AML-193 (cell line): ENCODE measurements around the gene SDF2L1.

Experiments
- DNase-seq, 2 experiments: peaks; one replicate each; lab custom pipeline; 2025; lab: John Stamatoyannopoulos, UW

Gene SDF2L1

DNA sequence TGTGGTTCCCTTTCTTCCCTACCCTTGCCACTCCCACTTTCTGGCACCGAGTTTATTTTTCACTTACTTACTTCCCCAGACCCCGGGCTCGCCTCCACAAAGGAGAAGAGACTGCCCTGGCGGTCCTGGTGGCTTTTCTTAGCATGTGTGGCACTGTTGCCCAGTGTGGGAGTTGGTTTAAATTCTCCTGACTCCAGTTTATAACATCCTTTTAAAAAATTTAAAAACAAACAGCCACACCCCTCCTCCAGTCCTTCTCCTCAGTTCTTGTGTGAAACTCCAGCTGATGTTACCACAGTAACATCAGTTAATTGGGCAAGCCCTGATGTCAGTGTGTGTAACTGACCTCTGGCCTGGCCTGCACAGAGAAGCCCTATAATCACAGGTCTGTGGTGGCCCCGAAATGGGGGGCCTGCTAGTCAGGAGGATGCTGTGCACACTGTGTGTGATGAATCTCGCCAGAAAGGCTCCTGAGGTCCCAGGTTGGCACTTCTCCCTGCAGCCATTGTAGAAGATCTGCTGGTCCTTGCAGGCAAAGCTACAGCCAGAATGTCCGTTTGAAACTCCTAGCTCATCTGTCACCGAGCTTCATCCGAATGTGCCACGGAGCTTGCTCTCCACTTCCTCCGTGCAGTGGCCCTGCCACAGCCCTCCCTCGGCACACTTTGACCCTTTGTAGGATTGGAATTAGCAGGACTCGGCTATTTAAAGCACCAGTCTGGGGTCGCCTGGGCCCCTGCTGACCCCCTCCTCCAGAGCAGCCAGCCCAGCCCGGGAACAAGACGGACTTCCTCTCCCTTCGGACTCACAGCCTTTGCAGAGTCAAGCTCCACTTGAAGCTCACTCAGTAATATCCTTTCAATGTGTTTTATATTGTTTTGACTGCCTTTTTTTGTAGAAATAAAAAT lies 19.8 kb upstream of the SDF2L1 start:
- DNase-seq = peak; percentile 8 to 9

DNA sequence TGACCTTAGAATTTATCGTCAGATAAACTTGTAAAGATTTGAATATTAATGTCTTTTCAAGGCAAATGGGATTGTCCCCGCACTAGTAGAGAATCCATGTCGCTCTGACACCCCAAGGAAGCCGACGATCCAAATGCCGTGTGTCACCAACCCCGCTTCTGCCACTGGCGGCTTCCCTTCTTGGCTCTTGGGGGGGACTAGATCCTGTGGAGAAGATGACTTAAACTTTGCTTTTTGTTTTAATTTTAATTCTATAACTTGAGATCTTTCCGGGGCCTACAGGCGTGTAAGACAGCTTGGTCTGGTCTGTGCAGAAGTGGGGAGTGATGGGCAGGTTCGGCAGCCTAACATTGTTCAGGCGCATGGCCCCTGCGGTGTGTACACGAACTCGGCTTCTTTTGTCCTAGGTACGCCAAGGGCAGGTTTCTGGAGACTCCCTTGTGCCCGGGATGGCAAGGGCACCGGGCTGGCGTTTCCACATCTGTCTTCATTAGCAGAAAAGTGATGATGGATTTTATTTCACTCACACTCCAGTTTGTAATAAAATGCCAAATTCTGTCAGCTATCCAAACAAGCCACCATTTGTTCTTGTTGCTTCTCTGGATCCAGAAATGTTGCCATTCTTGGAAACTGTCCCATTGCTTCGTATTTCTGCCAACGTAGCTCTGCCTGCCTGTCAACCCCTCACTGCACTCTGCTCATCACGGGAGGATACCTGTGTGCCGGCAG lies 19.0 kb upstream of the SDF2L1 start:
- no peak for DNase-seq

DNA sequence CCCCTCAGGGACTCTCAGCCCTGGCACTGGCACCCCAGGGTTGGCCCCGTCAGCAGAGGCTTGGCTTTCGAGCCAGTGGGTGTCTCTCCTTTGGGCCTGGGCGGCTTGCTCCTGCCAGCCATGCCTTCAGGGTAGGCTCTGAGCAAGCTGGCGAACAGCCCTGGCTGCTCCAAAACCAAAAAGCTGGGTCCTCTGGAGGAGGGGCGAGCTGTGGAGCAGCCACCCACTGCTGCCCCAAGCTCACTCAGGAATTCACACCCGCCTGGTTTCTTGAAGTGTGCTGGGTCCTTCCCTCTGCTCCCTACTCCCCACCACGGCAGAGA lies 18.5 kb upstream of the SDF2L1 start:
- no peak for DNase-seq

DNA sequence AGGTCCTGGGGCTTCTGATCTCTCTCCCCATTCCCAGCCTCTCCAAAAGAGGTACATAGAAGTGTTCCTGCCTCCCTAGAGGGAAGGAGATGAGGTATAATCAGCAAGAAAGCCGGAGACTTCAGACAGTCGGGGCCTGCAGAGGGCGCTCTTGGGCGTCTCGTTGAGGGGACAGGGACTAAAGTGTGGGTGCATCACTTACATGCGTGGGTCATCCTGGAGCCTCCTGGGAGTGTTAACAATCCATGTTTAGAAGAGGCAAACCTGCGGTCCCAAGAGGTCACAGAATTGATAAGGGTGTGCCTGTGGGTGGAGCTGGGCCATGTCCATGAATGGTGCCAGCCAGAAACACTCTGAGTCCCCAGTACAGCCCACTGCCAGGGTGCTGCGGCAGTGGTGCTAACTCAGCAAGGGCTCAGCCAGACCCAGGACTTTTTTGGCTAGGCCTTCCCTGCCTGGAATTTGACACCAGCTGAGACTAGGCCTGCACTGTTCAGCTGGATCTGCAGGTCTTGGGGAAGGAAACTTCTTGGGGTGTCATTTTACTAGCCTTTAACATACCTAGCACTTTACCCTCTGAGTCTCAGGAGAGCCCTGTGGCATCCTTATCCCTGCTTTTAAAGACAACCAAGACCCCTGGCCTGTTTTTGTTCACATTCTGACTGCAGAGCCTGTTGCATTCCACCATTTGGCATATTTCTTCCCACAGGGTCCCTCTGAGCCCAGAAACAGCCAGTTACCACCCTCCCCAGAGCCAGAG lies 17.8 kb upstream of the SDF2L1 start:
- DNase-seq = peak; percentile 27 to 33

DNA sequence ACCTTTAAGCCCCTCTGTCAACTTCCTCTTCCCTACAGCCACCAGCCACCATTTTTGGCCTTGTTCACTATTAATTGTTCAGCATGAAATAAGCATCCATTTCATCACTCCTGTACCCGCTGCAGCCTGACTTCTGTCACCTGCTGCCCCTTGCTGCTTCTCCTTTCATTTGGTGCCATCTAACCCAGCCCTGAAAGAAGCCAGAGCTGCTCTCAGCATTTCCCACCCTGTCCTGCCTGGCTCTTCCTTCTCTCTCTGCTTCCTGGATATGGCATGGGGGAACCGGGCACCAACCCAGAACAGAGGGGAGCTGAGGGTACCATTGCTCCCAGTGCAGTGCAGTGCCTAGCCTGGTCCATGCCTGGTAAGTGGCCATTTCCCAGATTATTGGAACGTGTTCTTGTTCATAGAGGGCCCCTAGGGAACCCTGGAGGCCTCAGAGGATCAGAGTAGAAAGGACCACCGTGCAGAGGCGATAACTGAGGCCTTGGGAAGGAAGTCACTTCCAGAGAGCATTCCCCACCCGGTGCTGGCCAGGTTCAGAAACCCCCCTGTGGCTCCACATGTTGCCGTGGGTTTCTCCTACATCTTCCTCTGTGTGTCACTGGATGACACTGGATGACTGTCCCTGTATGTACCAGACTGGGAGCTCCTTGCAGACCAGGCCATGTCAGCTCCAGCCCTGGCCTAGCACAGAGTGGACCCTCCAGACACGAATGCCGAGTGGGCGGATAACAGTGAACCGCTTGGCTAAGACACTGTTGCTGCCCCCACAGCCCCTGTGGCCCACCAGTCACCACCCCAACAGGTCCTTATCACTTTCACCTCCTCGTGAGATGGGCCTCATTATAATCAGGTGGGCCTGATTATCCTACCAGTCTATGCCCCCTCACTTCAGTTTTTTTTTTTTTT lies 17.0 kb upstream of the SDF2L1 start:
- DNase-seq = peak; percentile 16 to 18

DNA sequence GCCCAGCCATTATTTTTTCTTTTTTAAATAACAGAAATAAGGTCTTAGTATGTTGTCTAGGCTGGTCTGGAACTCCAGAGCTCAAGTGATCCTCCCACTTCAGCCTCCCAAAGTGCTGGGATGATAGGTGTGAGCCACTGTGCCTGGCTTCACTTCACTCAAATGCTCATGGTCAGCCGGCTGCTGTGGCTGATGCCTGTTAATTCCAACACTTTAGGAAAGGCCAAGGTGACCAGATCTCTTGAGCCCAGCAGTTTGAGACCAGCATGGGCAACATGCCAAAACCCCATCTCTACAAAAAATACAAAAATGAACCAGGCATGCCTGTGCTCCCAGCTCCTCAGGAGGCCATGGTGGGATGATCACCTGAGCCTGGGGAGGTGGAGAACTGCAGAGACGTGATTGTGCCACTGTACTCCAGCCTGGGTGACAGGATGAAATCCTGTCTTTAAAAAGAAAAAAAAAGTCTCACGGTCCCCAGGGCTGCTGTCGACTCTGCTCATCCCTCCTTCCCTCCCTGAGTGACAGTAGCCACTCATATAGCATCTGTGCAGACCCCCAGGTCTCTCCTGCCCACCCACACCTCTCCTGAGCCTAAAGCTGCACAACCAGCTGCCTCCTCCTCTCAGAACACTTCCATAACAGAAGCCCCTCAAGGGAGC lies 15.9 kb upstream of the SDF2L1 start:
- DNase-seq = no peak

DNA sequence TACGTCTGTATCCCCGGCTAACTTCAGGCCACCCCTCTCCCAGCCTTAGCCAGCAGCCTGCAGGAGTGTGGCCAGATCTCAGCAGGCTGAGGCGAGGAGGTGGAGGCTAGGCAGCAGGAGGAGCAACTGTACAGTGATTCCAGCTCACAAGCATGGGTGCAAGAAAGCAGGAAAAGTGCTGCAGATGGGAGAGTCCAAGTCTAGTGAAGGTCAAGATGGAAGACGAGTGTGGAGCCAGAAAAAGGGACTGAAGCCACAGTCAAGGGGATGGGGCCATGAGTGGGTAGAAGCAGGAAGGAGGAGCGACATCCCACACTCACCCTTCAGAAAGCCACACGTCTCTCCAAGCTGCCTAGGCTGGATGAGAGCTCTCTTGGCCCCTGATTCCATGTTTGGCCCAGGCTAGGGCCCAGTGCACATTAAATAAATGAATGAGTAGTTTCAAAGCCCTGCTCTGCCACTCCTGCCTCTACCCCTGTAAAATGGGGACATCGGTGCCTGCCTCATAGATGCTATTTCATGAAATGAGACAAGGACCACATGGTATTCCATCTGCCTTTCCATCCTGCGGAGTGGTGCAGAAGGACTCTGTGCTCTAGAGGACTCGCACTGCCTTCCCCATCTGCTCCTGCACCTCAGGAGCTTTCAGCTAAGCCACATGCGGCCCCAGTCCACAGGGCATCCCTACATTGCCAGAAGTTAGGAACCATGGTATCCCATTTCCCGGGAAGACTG lies 15.2 kb upstream of the SDF2L1 start:
- DNase-seq = no peak

DNA sequence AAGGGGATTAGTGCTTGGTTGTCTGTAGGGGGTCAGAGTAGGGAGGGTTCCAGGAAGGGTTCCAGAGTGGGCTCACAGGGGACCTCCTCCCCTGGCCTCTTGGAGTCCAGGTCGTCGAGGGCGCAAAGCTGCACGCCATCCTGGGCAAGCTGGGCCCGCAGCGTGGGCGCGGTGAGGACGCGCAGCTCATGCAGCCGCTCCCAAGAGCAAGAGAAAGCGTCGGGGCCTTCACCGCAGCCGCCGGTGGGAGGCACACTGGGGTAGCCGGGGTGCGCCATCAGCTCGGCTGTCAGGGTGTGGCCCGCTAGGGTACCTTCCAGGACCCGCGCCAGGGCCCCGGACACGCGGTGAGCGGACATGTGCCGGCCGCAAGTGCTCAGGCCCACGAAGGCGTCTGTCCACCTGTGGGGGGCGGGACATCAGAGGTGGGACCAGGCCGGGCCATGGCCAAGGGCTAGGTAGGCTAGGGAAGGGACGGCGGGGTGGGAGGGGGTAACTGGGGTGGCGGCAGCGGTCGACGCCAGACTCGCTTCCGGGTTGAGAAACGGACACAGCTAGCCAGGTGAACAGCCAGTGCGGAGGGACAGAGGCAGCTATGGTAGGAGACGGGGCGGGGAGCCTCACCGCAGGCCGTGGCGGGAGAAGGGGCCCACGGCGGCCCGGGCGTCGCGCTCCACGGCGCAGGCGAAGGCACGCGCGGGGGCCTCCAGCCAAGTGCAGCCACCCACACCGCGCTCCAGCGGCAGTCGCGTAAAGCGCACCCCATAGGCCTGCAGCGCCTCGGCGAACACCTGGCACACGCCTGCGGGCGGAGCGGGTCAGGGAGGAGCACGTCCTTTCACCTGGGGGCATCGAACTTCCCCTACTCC lies 13.5 kb upstream of the SDF2L1 start:
- DNase-seq = no peak

DNA sequence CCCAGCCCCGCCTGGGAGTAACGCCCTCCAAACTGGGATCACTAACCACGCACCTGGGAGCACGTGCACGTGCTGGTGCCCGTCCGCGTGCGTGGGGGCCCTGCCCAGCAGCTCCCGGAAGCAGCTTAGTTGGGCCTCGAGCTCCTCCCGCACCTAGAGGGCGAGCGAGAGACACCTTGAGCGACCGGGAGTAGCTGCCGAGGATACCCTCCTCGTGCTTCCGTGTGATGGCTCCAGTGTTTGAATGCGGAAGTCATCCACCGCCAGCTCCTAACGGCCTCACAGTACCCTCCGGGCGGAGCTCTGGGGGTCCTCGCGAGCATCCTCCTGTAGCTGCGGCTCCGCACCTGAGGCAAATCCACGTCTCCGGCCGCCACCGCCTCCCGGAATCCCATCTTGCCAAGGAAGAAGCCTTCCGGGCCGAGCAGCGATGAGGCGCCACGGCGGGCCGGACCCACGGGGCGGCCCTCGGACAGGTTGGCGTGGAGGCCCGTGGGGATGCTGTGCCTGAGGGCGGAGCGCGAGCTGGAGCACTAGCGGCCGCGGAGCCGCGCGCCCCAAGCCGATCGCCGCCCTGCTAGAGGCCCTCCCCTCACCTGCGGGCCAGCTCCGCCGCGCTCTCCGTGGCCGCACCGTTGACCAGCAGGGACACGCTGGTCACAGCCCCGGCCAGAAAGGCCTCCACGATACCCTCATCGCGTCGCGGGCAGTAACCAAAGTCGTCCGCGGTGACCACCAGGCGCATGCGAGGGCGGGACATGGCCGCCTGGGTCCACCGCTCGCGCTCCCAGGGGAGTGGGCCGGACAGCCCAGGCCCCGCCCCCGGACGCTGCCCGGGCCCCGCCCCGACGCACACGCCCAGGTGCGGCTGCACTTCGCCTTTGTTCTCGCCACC lies 12.6 kb upstream of the SDF2L1 start, which contains the start of gene YDJC:
TSS of gene YDJC (minus strand) at position 768 of the 895 bp plus-strand sequence. CDS start at position 760, 8 bp downstream.
- DNase-seq = peak; percentile 87 to 91

DNA sequence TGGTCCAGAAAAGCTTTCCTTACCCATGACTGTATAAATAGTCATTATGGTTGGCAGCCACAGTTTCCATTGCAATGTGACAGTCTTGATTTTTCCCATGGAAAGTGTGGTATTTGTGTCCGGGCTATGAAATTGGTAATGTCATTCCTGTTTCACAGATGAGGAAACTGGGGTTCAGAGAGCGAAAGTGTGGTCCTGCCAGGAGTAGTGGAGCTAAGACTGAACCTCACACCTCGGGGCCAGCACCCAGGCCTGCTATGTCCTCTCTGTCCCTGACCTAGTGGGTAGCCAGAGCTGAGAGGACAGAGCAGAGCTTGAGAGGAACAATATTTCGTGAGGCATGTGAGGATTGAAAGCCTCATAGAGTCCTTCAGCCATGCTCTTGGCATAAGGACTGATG lies 11.1 kb upstream of the SDF2L1 start:
- no peak for DNase-seq

DNA sequence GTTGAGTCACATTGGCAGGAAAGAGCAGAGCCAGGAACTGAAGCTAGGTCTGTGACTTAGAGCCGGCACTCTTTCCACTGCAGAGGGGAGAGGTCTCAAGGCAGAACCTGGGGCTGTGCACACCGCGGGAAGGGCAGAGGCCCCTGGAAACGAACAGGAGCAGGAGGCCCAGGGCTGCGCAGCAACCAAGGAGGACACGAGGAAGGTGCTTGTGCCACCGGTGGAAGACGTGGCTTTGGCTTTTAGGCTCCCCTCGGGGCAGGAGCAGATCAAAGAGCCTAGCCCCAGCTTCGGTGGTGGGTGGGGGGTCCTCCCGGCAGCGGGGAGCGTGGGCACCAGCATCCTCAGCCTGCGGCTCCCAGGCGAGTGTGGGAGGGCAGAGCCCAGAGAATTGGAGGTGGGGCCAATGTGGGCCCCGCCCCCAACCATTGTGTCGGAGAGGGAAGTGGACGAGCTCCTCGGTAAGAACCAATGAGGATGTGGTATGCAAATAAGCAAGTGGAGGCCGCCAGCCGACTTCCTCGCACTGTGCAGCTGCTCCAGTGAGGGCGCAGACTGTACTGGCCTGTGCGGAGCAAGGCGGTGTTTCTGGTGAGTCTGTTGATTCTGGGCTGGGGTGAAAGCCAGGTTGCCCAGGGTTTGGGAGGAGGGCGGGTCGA lies 9.7 kb upstream of the SDF2L1 start, which contains the start of gene CCDC116:
TSS of gene CCDC116 (plus strand) at position 524 of the 659 bp plus-strand sequence. CDS start 422 bp downstream, outside the sequence.
- DNase-seq = peak; percentile 41 to 48

DNA sequence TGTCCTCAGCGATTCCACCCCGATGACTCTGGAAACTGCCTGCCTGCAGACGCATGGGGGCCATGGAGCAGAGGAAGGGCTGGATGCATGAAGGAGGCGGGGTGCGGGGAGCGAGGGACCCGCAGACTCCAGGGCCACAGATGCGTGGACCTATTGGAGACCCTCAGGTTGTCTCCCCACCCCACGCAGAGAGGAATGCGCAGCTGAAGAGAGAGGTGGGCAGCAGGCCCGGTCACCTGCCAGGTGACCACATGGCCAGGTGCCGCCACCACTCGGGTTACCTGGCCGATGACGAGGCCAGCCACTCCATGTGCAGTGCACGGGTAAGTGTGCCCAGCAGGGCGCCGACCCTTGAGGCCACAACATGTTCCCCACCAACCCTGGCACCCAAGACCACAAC lies 9.2 kb upstream of the SDF2L1 start:
- DNase-seq = no peak

DNA sequence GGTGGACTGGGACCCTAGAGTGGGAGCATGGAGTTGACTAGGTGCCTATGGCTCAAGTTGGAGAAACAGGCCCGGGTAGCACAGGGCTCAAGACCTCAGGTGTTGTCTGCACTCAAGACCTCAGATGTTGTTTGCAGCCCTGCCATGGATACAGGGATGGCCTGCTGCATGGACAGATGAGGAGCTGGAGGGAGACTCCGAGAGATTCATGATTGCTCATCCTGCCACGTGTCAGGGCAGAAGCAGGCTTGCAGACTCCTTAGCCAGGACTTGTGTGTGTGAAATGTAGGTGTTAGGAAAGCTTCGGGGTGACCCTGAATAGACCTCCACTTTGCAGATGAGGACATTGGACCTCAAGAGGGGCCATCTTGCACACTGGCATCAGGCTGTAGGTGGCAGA lies 8.6 kb upstream of the SDF2L1 start:
- DNase-seq = no peak

DNA sequence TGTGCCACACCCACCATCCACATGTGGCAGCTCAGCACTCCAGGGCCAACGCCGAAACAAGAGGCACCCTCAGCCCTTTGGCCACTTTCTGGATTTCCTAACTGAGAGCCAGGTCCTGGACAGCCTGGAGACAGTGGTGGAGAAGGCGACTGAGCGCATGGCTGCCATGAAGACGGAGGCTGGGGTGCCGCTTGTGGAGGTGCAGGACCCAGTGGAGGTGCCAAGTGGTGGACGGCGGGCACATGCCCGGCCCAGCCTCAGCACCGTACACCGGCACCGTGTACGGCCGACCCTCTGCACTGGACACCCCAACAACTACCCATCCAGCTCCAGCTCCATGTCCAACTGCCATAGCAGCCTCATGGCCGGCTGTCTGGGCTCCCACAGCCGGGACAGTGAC lies 8.0 kb upstream of the SDF2L1 start:
- DNase-seq = no peak

DNA sequence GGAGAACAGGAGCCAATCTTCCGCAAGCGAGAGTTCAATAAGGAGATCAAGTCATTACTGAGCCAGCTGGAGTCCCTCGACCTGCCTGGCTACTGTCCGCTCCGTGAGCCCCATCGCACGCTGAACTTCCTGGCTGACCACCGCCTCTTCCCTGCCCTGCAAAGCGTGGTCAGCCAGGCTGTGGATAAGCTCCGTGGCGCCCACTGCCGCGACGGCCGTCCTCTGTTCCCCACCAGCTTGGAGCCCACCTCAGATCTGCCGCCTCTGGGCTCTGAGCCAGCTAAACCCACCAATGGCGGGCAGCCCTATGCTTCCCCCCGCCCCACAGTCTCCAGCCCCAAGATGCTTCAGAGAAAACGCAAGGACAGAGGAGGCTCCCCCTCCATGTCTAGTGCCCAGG lies 7.3 kb upstream of the SDF2L1 start:
- DNase-seq = no peak

DNA sequence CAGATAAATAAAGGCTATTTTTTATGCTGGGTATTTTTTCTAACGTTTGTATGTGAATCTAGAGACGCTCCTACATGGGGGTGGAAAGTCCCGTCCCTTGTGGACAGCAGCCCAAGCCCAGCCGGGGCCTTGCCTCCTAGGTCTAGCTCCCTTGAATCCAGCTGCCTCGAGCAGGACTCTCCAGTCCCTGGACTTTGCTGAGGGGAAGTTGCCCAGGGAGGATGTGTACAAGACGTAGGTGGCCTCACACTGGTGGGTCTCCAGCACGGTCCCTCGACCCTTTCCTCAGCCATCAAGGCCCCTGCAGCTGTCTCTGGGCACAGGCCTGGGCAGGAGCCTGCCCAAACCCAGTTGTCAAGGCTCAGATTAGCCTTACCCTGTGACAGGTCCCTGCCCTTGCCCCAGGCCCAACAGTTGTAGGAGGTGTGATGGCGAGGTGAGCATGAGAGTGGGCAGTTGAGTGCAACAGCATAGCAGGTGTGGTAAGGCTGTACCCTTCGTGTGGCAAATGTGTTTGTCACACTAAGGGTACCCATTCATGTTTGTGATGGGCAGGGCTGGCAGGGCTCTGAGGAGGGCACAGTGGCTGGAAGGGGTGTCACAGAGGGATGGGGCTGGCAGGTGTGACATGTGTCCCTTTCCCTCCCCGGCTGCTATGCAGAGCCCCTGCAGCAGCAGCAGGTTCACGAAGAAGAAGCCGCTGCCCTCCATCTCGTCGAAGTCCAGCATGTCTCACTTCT lies 6.2 kb upstream of the SDF2L1 start:
- DNase-seq = no peak
